HepG2 (cell line): ENCODE results near the gene SPAG6. TPM values are rescaled to one million over a fixed set of nuclear protein-coding genes. Genes with fewer than 3 reads are reported as not detected.

Experiments used
- AKAP8 ChIP-seq: sonication (generic); formaldehyde crosslinking; IDR thresholded peaks from 2 replicates; pipeline ENCODE4 v1.5.1; 2020; ENCODE audit warnings: mild to moderate bottlenecking, missing genetic modification reagents
- EHMT2 ChIP-seq: fragments of 200-600 bp; sonication (generic); IDR thresholded peaks from 2 replicates; pipeline ENCODE4 v1.7.0; 2017; ENCODE audit warnings: antibody characterized with exemption, low read depth, low read length, borderline replicate concordance
- FOSL1 ChIP-seq: sonication (generic); formaldehyde crosslinking; IDR thresholded peaks from 2 replicates; pipeline ENCODE4 v1.9.0; 2021; ENCODE audit warnings: missing genetic modification reagents, borderline replicate concordance
- GATAD2A ChIP-seq: IDR thresholded peaks from 2 replicates; pipeline ENCODE4 v1.6.1; 2016
- MLX ChIP-seq: IDR thresholded peaks from 2 replicates; pipeline ENCODE4 v1.6.1; 2016
- NCOA5 ChIP-seq: sonication (generic); formaldehyde crosslinking; IDR thresholded peaks from 2 replicates; pipeline ENCODE4 v1.4.0; 2020; ENCODE audit warnings: missing genetic modification reagents
- NFAT5 ChIP-seq: sonication (generic); formaldehyde crosslinking; IDR thresholded peaks from 2 replicates; pipeline ENCODE4 v1.4.0; 2020; ENCODE audit warnings: missing genetic modification reagents
- NONO ChIP-seq, 2 experiments: fragments of 450-650 bp in 1 of 2; sonication (generic) in 1 of 2; formaldehyde crosslinking in 1 of 2; IDR thresholded peaks in 1 of 2; conservative IDR thresholded peaks in 1 of 2; 2 replicates each; pipeline versions ENCODE4 v1.6.1 to v1.8.0; 2017 to 2022; ENCODE audit warnings: mild to moderate bottlenecking in 1 of 2, missing genetic modification reagents in 1 of 2, moderate library complexity in 1 of 2
- UBTF ChIP-seq: sonication (generic); formaldehyde crosslinking; IDR thresholded peaks from 2 replicates; pipeline ENCODE4 v1.4.0; 2020; ENCODE audit warnings: mild to moderate bottlenecking, missing genetic modification reagents
- YEATS4 ChIP-seq: sonication (generic); formaldehyde crosslinking; IDR thresholded peaks from 2 replicates; pipeline ENCODE4 v1.4.0; 2020; ENCODE audit warnings: missing genetic modification reagents, borderline replicate concordance
- ZMAT5 ChIP-seq: sonication (generic); formaldehyde crosslinking; IDR thresholded peaks from 2 replicates; pipeline ENCODE4 v1.5.0; 2020; ENCODE audit warnings: mild to moderate bottlenecking, low read depth, missing genetic modification reagents, borderline replicate concordance
- ZNF143 ChIP-seq: sonication (generic); formaldehyde crosslinking; IDR thresholded peaks from 2 replicates; pipeline ENCODE4 v1.4.0; 2020; ENCODE audit warnings: missing genetic modification reagents
- ZNF264 ChIP-seq: sonication (generic); formaldehyde crosslinking; IDR thresholded peaks from 2 replicates; pipeline ENCODE4 v1.4.0; 2020; ENCODE audit warnings: missing genetic modification reagents
- ZNF326 ChIP-seq: sonication (generic); formaldehyde crosslinking; IDR thresholded peaks from 2 replicates; pipeline ENCODE4 v1.4.0; 2020; ENCODE audit warnings: missing genetic modification reagents, borderline replicate concordance
- ZNF343 ChIP-seq: sonication (generic); formaldehyde crosslinking; IDR thresholded peaks from 2 replicates; pipeline ENCODE4 v1.4.0; 2020; ENCODE audit warnings: mild to moderate bottlenecking, missing genetic modification reagents
- ZNF503 ChIP-seq: sonication (generic); formaldehyde crosslinking; IDR thresholded peaks from 2 replicates; pipeline ENCODE4 v1.4.0; 2020; ENCODE audit warnings: missing genetic modification reagents
- ZNF589 ChIP-seq: sonication (generic); formaldehyde crosslinking; conservative IDR thresholded peaks from 2 replicates; pipeline ENCODE4 v1.8.0; 2022; ENCODE audit warnings: mild to moderate bottlenecking, moderate library complexity, missing genetic modification reagents
- polyA plus RNA-seq, 8 experiments: library from polyadenylated mRNA; depleted of rRNA in 3 of 8; stranded (reverse) in 7 of 8; unstranded in 1 of 8; fragments of >200 nt; fragmentation: Illumina TruSeq in 4 of 8; extraction: Trizol in 4 of 8; gene quantifications; 2 replicates each; pipeline versions ENCODE4 v1.2.1 to v1.2.3, GENCODE V29; 2011 to 2016; ENCODE audit warnings: low read depth in 4 of 8, missing spikeins in 1 of 8, mixed read lengths in 1 of 8; ENCODE audit not compliant: insufficient read depth in 1 of 8
- total RNA-seq, 5 experiments: library from RNA; depleted of rRNA; stranded (reverse); fragments of >200 nt; fragmentation: Illumina TruSeq; extraction: Trizol; gene quantifications; 2 replicates each; pipeline ENCODE4 v1.2.3, GENCODE V29; 2016; ENCODE audit warnings: low read depth in 1 of 5

SPAG6 gene
- total and polyA plus RNA-seq, 2 of the 13 experiments (the other 11 are each of a cell fraction or from before 2014, with no cell fraction given) = not detected

GRCh38 chr10:22340329-22341189 is 4.7 kb upstream of the SPAG6 start (continued):
- TF ChIP-seq NFAT5 (no peak), NONO (IDR thresholded peaks at IDR 0.05) (no peak), NONO (CRISPR knock-in tag; conservative IDR thresholded peaks at IDR 0.05) (no peak), ZNF326 (CRISPR knock-in tag) (no peak), MLX (no peak), ZNF589 (CRISPR knock-in tag) (0 out of 2 replicates have a peak, but pooled peaks have one; percentile 67), EHMT2 (no peak), ZMAT5 (CRISPR knock-in tag) (no peak), ZNF264 (CRISPR knock-in tag) (peak; percentile 52; the same call in 1 of the 2 replicates), ZNF143 (CRISPR knock-in tag) (no peak), GATAD2A (CRISPR knock-in tag) (peak; percentile 33; the same call in 1 of the 2 replicates), UBTF (peak; percentile 97), NCOA5 (no peak), FOSL1 (no peak), ZNF503 (CRISPR knock-in tag) (peak; percentile 48; the same call in 1 of the 2 replicates), YEATS4 (CRISPR knock-in tag) (peak; percentile 89), ZNF343 (0 out of 2 replicates have a peak, but pooled peaks have one; percentile 45), AKAP8 (CRISPR knock-in tag) (no peak)
